CD4-positive, alpha-beta T cell treated with Interleukin-6 at 100 ng/mL for 8 hours (primary cell): ENCODE data around the gene WNT3A.
A peak's percentile ranks its signal among the peaks of the same experiment; 100 is the strongest.

Experiments used
- DNase-seq: peaks from one replicate; pipeline ENCODE4 v3.0.0-alpha.2; 2020; ENCODE audit warnings: mixed read lengths, low spot score

The WNT3A gene

GRCh38 chr1:228100822-228101613, 94.2 kb downstream of the WNT3A start:
- no peak for DNase-seq

- DNase-seq: no peak
Observed at GRCh38 chr1:228101614-228101993, 94.8 kb downstream of the WNT3A start.

DNA sequence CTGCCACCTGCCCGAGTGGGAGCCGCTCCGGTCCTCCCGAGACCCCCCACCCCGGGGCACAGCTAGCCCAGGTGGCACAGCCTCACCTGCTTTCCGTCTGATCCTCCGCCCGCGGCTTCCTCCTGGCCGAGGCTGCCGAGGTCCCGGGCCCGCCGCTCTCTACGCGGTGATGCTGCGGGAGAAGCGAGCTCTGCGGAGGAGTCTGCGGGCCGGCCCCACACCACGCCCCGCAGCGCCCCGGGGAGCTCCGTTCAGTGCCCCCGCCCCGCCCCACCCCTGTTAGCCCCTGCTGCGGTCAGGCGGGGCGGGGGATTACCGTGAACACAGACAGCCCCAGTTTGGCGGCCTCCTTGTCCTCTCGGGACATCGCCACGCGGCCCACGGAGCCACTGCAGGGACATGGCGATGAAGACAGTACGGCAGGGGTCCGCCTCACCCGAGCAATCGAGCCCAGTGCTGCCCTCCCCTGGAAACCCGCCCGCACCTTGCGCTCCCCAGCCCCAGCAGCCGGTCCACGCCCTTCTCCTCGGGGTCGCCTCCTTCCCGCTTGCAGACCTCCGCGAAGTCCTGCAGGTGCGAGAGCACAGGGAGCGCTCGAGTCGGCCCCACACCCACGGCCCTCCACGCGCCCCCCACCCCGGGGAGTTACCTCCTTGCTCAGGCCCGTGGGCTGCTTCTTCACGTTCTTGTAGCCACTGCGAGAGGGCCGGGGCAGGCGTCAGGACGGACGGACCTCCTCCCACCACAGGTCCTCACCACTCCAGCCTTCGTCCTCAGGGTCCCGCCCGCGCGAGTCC, 95.4 kb downstream of the WNT3A start:
- peak; percentile 38 for DNase-seq

DNA sequence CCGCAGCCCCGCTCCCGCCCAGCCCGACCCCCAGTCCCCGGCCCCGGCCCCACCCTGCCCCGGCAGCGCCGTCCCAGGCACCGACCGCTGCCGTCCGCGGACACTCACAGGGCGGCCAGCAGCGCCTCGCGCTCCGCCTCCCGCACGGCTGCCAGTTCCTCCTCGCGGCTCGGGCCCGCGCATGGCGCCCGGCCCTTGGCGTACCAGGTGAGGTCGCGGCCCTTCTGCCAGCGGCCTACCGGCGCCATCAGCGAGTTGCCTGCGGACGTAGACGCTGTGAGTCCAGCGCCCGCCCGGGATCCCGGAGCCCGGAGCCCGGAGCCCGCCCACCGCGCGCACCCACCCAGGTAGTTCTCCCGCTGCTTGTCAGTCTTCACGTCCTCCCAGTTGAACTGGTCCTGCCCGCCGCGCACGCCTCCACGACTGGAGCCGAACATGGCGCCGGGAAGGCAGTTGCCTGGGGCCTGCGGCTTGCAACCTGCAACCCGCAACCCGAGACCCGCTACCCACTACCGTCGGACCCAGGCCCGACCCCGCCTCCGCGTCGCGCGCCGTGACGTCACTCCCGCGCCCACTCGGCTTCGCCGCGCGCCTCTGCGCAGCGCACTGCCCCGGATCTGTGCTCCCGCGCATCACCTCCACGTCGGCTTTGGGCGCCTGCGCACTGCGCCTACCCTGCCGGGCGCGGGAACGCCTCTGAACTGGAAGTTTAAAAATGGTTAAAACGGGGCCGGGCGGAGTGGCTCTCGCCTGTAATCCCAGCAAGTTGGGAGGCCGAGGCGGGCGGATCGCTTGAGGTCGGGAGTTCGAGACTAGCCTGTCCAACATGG, 96.2 kb downstream of the WNT3A start, which contains the start of gene C1orf35:
Gene C1orf35 (minus strand): TSS at position 535 of the 830 bp plus-strand sequence. CDS start 98 bp downstream, at position 437.
- DNase-seq: peak; percentile 93

DNA sequence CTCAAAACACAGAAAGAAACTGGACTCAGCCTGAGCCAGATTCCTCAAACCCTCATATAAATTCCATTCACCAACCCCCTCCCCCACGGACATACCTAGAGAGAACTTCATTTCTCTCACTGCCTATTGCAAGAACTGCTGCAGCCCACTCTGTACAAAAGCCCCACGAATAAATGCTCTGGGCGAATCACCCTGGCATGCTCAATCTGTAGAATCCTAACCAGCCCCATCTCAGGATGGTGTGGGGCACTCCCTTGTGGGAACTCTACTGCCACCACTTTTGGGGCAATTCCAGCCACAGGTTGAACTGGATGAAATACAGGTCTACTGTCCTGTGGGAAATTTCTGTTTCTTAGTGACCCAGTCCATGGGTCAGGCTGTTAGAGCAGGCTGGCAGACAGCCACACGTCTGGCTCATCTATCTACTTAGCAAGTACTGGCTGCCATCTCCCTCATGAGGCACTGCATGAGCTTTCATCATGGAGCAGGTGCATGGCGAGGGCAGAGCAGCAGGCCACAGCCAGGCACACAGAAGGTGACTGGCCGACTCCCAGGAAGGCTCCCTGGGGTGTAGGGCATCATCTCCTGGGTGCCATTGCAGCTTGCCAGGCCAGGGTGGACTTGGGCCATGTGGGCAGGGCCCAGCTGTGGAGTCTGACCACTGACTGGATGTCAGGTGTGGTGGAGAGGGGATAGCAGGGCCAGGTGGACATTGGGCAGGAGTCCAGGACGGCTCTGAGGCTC, 97.9 kb downstream of the WNT3A start:
- no peak for DNase-seq

GRCh38 chr1:228105270-228105995, 98.6 kb downstream of the WNT3A start:
- no peak for DNase-seq

DNA sequence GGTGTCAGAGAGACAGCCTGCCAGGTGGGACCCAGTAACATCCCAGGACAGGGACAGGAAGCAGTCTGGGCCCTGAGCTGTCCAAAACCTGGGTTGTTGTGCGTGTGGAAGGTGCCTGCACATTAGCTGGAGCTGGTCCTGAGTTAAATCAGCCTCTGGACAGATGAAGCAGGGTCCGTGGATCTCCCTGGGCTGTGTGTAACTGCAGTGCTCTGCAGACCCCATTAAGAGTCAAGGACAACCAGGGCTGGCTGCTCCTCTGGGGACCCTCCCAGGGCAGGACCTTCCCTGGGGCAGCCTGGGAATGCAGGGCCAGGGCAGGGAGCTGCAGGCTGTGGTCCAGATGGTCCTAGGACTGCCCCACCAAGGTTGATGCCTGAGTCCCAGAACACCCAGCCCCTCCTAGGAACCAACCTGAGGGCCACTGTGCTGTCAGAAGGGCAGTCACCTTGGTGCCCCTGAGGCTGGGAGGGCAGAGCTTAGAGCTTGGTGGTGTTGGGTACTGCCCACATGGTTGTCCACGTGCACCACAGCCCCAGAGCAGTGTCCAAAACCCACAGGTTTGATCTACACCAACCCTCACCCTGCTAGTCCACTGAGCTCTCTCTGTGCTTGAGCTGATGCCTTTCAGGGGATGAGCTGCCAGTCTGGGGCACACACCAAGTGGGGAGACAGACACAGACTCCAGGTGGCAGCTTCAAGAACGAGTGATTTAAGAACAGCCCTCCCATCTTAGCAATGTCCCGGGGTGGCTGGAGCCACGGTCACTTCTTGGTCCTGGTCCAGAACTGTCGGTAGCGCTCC, 99.4 kb downstream of the WNT3A start:
- DNase-seq: no peak

DNA sequence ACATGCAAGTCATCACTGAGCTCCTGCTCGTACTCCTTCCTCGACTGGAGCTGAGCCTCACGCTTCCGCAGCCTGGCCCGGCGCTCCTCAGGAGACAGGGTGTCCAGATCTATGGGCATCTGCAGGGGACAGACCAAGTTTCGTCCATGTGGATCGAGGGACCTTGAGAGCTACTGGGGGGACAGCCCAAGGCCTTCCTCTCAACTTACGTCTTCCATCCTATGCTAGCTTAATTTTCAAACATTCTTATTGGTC, 99.9 kb downstream of the WNT3A start:
- no peak for DNase-seq

- DNase-seq: no peak
Observed at GRCh38 chr1:228107636-228108035, 100.8 kb downstream of the WNT3A start.

DNA sequence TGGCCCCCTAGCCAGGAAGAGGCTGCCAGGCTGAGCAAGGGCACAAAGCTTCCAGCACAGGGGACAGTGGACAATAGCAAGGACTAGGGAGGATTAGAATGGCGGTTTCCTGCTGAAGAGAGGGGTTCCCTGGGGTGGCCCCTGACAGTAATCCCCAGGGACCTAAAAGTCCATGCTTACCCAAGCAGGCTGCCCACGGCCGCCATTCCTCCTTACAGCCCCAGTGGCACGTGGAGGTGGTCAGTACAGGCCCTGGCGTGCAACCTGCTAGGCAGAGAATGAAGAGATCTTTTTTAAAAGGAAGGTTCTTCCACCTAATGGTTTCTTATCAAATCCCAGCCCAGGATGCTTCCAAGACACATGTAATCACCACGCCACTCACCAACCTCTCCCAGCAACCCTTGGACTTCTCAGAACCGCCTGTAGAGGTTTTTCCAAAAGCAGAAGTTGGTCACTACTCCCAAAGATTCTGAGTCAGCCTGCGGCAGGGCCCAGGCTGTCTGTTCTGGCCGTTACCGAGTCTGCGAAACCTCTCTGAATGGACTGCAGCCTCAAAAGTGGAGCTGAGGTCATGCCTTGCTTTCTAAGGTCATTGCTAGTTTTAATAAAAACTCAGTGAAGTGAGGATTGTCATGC, 101.4 kb downstream of the WNT3A start:
- no peak for DNase-seq

DNA sequence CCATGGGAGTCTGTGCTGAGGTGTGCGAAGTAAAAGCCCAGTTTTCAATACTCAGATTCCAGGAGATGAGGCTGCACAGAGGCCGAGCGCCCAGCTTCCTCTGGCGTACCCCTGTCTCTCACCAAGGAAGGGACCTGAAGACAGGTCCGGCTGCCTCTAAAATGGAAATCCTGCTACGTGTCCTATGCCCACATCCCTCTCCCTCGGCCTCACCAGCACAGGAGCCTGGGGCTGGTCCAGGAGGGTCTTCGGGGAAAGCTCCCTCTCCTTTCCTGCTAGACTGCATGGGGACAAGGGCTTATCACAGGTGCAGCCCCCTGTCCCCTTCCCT, 101.9 kb downstream of the WNT3A start:
- no peak for DNase-seq

DNA sequence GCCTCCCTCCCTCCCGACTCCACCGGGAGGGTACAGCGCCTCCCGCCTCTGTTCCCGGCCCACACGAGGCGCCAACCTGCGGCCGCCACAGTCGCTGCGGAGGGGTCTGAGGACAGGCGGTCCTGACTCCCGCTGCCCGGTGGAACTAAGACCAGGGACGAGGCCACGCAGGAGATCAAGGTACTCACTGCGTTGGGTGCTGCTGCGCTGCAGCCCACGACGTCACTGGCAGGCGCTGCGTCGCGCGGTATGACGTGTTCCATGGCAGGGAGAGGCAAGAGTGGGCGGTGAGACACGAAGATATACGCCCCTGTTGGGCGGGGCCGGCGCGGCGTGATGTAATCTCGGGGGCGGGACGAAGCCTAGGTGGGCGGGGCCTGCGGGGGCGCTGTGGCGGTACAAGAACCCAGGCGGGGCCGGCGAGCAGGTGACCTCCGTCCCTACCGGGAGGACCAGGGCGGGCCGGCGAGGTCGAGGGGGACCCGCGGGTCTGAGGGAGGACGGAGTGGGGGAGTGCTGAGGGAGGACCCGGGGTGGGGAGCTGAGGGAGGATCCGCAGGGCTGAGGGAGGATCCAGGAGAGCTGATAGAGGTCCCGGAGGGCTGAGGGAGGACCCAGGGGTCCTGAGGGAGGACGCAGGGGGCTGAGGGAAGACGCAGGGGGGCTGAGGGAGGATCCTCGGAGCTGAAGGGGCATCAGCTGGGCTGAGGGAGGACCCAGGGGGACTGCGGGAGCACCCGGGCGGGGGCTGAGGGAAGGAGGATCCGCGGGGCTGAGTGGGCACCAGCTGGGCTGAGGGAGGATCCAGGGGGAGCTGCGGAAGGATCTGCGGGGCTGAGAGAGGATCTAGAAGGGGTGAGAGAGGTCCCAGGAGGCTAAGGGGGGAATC, 102.5 kb downstream of the WNT3A start, which contains the start of gene MRPL55:
Gene MRPL55 (minus strand): TSS at position 227 of the 889 bp plus-strand sequence. CDS start 1,039 bp downstream, outside the sequence.
- peak; percentile 97 for DNase-seq

- DNase-seq: no peak
Observed at GRCh38 chr1:228109962-228110488, 103.2 kb downstream of the WNT3A start.

- DNase-seq: no peak
Observed at GRCh38 chr1:228110556-228110955, 103.8 kb downstream of the WNT3A start.
